H9 (cell line): Measurements from ENCODE around the gene RBM3. TPM values are rescaled to one million over a fixed set of nuclear protein-coding genes. Genes with fewer than 3 reads are reported as not detected.

Source experiments
- DNase-seq: peaks from one replicate; pipeline ENCODE4 v3.0.0-alpha.2; 2017
- H2AFZ ChIP-seq: one replicate; pipeline ENCODE4 v1.6.1; 2013; ENCODE audit warnings: mild to moderate bottlenecking, low read length, control low read depth, moderate library complexity
- H2AK5ac ChIP-seq: 2 replicates; pipeline ENCODE4 v1.6.1; 2013; ENCODE audit warnings: low read length, control low read depth, mixed read lengths; ENCODE audit not compliant: insufficient read length
- H2BK120ac ChIP-seq: one replicate; pipeline ENCODE4 v1.6.1; 2013; ENCODE audit warnings: low read depth, mild to moderate bottlenecking, low read length, control low read depth, inconsistent platforms; ENCODE audit not compliant: poor library complexity, severe bottlenecking
- H2BK12ac ChIP-seq: 2 replicates; pipeline ENCODE4 v1.6.1; 2013; ENCODE audit warnings: low read length, control low read depth, mixed read lengths, low read depth; ENCODE audit not compliant: insufficient read length
- H2BK15ac ChIP-seq: 2 replicates; pipeline ENCODE4 v1.6.1; 2013; ENCODE audit warnings: low read depth, low read length, control low read depth
- H2BK20ac ChIP-seq: one replicate; pipeline ENCODE4 v1.6.1; 2013; ENCODE audit warnings: low read depth, mild to moderate bottlenecking, low read length, control low read depth, inconsistent platforms; ENCODE audit not compliant: poor library complexity, severe bottlenecking
- H2BK5ac ChIP-seq: 2 replicates; pipeline ENCODE4 v1.6.1; 2013; ENCODE audit warnings: low read length, control low read depth, mixed read lengths; ENCODE audit not compliant: insufficient read length
- H3K14ac ChIP-seq: 2 replicates; pipeline ENCODE4 v1.6.1; 2013; ENCODE audit warnings: low read length, control low read depth; ENCODE audit not compliant: insufficient read depth
- H3K18ac ChIP-seq: 2 replicates; pipeline ENCODE4 v1.6.1; 2013; ENCODE audit warnings: low read depth, mild to moderate bottlenecking, mixed read lengths, low read length, control low read depth; ENCODE audit not compliant: insufficient read length
- H3K23ac ChIP-seq: 2 replicates; pipeline ENCODE4 v1.6.1; 2013; ENCODE audit warnings: low read length, control low read depth, mixed read lengths, low read depth; ENCODE audit not compliant: insufficient read length
- H3K23me2 ChIP-seq: 2 replicates; pipeline ENCODE4 v1.6.1; 2013; ENCODE audit warnings: low read depth, mild to moderate bottlenecking, mixed read lengths, low read length, control low read depth; ENCODE audit not compliant: insufficient read length, poor library complexity, severe bottlenecking
- H3K27ac ChIP-seq: 2 replicates; pipeline ENCODE4 v1.5.1; 2013; ENCODE audit warnings: low read length, control low read depth, mixed read lengths, low read depth; ENCODE audit not compliant: insufficient read length
- H3K27me3 ChIP-seq: 2 replicates; pipeline ENCODE4 v1.6.1; 2013; ENCODE audit warnings: low read length, control low read depth, inconsistent platforms; ENCODE audit not compliant: insufficient read depth
- H3K4ac ChIP-seq: 2 replicates; pipeline ENCODE4 v1.6.1; 2013; ENCODE audit warnings: low read depth, mild to moderate bottlenecking, control low read depth, inconsistent platforms, low read length, moderate library complexity
- H3K4me1 ChIP-seq: 2 replicates; pipeline ENCODE4 v1.6.1; 2013; ENCODE audit warnings: low read length, control low read depth, inconsistent platforms; ENCODE audit not compliant: insufficient read depth
- H3K4me2 ChIP-seq: 2 replicates; pipeline ENCODE4 v1.6.1; 2013; ENCODE audit warnings: low read length, control low read depth, mixed read lengths; ENCODE audit not compliant: insufficient read length, insufficient read depth
- H3K56ac ChIP-seq: 2 replicates; pipeline ENCODE4 v1.6.1; 2013; ENCODE audit warnings: low read depth, mild to moderate bottlenecking, mixed read lengths, low read length, control low read depth; ENCODE audit not compliant: insufficient read length
- H3K79me1 ChIP-seq: 2 replicates; pipeline ENCODE4 v1.6.1; 2013; ENCODE audit warnings: low read depth, mild to moderate bottlenecking, moderate library complexity, low read length, control low read depth, inconsistent platforms; ENCODE audit not compliant: insufficient read depth, poor library complexity, severe bottlenecking
- H3K79me2 ChIP-seq: 2 replicates; pipeline ENCODE4 v1.6.1; 2013; ENCODE audit warnings: low read length, control low read depth, inconsistent platforms; ENCODE audit not compliant: insufficient read depth
- H3K9ac ChIP-seq: 2 replicates; pipeline ENCODE4 v1.6.1; 2013; ENCODE audit warnings: low read length, control low read depth, mixed read lengths; ENCODE audit not compliant: insufficient read length; ENCODE audit errors: extremely low read depth
- H3K9me3 ChIP-seq: one replicate; pipeline ENCODE4 v1.6.1; 2013; ENCODE audit warnings: low read depth, low read length, inconsistent platforms; ENCODE audit not compliant: control insufficient read depth
- H3T11ph ChIP-seq: one replicate; pipeline ENCODE4 v1.6.1; 2013; ENCODE audit warnings: mild to moderate bottlenecking, low read length, control low read depth, inconsistent platforms
- H4K20me1 ChIP-seq: one replicate; pipeline ENCODE4 v1.6.1; 2013; ENCODE audit not compliant: control insufficient read depth, insufficient read length, insufficient read depth
- H4K5ac ChIP-seq: 2 replicates; pipeline ENCODE4 v1.6.1; 2013; ENCODE audit warnings: low read depth, mild to moderate bottlenecking, mixed read lengths, low read length, control low read depth; ENCODE audit not compliant: insufficient read length
- H4K8ac ChIP-seq: replicated peaks from 2 replicates; pipeline ENCODE4 v1.6.1; 2013; ENCODE audit warnings: low read length, control low read depth, mixed read lengths, low read depth; ENCODE audit not compliant: insufficient read length
- H4K91ac ChIP-seq: 2 replicates; pipeline ENCODE4 v1.6.1; 2013; ENCODE audit warnings: low read depth, mild to moderate bottlenecking, moderate library complexity, mixed read lengths, low read length, control low read depth; ENCODE audit not compliant: insufficient read length
- H3K27ac Mint-ChIP-seq, 3 experiments: 2 replicates in 2 of 3; 3 replicates in 1 of 3; pipeline ENCODE4 v1.8.0; 2020 to 2021; ENCODE audit warnings: mixed read lengths in 3 of 3, mild to moderate bottlenecking in 1 of 3, moderate library complexity in 1 of 3
- H3K27me3 Mint-ChIP-seq: 2 replicates; pipeline ENCODE4 v1.8.0; 2021; ENCODE audit warnings: low read depth, mild to moderate bottlenecking, moderate library complexity, mixed read lengths
- H3K36me3 Mint-ChIP-seq, 3 experiments: 2 replicates in 2 of 3; 3 replicates in 1 of 3; pipeline ENCODE4 v1.8.0; 2020 to 2021; ENCODE audit warnings: low read depth in 3 of 3, mixed read lengths in 3 of 3; ENCODE audit not compliant: insufficient read depth in 1 of 3
- H3K4me1 Mint-ChIP-seq, 2 experiments: 2 replicates each; pipeline ENCODE4 v1.8.0; 2020; ENCODE audit warnings: mixed read lengths in 2 of 2
- H3K4me3 Mint-ChIP-seq, 2 experiments: 2 replicates in 1 of 2; 3 replicates in 1 of 2; pipeline ENCODE4 v1.8.0; 2020 to 2021; ENCODE audit warnings: mild to moderate bottlenecking in 2 of 2, mixed read lengths in 2 of 2, moderate library complexity in 1 of 2
- H3K9me3 Mint-ChIP-seq, 2 experiments: 2 replicates in 1 of 2; 3 replicates in 1 of 2; pipeline ENCODE4 v1.8.0; 2020; ENCODE audit warnings: mild to moderate bottlenecking in 2 of 2, mixed read lengths in 2 of 2, moderate library complexity in 1 of 2
- CTCF ChIP-seq: fragments of 200-600 bp; sonication (generic); conservative IDR thresholded peaks from 3 replicates; pipeline ENCODE4 v1.8.0; 2021; ENCODE audit warnings: antibody characterized with exemption, mild to moderate bottlenecking
- WGBS: extraction: QIAGEN DNeasy Blood & Tissue Kit; methylation state at CpG from one replicate; pipeline ENCODE4 v1.1.7; 2013; ENCODE audit warnings: missing lambda C conversion rate, low lambda C conversion rate, mixed read lengths; ENCODE audit not compliant: insufficient read length; ENCODE audit errors: extremely low coverage; 5-methylcytosine and 5-hydroxymethylcytosine counted together
- total RNA-seq: library from RNA; stranded (reverse); gene quantifications from 2 replicates; pipeline ENCODE4 v1.2.1, GENCODE V29; 2021

RBM3 gene
- total RNA-seq, 1 experiment from 2014 or later: 264 TPM

DNA sequence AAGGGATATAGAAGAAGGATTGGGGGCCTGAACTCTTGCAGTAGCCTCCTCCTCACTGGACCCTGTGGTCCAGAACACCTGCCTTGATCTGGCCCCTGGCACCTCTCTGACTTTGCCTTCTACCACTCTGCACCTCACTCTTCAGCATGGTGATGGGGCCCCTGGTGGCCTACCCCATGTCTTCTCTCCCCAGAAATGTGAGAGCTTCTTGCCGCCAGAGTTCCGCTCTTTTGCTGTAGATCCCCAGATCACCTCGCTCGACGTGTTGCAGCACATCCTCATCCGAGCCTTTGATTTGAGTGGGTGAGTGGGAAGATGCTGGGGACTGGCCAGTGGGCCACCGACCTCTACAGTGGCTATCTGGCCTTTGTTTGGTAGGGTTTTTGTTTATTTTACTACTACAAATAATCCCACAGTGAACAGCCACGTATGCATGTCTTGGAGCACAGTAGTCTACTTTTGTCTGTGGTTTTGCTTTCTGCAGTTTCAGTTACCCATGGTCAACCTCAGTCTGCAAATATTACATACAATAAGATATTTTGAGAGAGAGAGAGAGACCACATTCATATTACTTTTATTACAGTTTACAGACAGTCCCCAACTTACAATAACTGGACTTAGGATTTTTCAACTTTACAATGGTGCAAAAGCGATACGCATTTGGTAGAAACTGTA is 33.0 kb upstream of the RBM3 start:
- Histone ChIP-seq H2BK12ac (no peak overlapping the region), H3K23me2 (no peaks in the 10 kb centered on the region), H2AK5ac (no peak overlapping the region), H2AFZ (no peak overlapping the region), H3K9ac (no peak overlapping the region), H4K20me1 (no peaks in the 10 kb centered on the region), H3K14ac (no peak overlapping the region), H2BK20ac (no peak overlapping the region), H3K56ac (no peak overlapping the region), H3K79me2 (no peaks in the 10 kb centered on the region), H3K79me1 (no peaks in the 10 kb centered on the region), H3K27me3 (no peaks in the 10 kb centered on the region), H3T11ph (no peak overlapping the region), H4K5ac (no peak overlapping the region), H3K23ac (no peak overlapping the region), H2BK15ac (no peak overlapping the region), H3K9me3 (peaks cover 19% of the 10 kb centered on the region), H3K4me1 (no peaks in the 10 kb centered on the region), H4K8ac (no peak overlapping the region), H4K91ac (no peak overlapping the region), H2BK5ac (no peak overlapping the region), H3K27ac (no peak overlapping the region), H3K4ac (no peak overlapping the region), H2BK120ac (no peak overlapping the region), H3K18ac (no peak overlapping the region), H3K4me2 (no peak overlapping the region)
- Mint-ChIP-seq H3K36me3 (peaks cover 7 to 30% (median 8%) of the 10 kb centered on the region in 3 experiments; a peak in 6 of 7 replicates), H3K4me3 (no peak overlapping the region; a peak in 1 of 5 replicates), H3K27me3 (no peaks in the 10 kb centered on the region), H3K27ac (no peak overlapping the region), H3K4me1 (peaks cover 5 to 6% of the 10 kb centered on the region in 2 experiments), H3K9me3 (peaks cover 57 to 77% of the 10 kb centered on the region in 2 experiments)
- WGBS: no CpG with 5 or more reads among the region's 10 CpGs
- TF ChIP-seq CTCF: no peak
- DNase-seq: no peak
